Activated naive CD8-positive, alpha-beta T cell treated with anti-CD3 and anti-CD28 coated beads, Interleukin-2, amount 10 ng/mL, durations not matched to agents 7 days and 5 days (primary cell): Measurements from ENCODE around the gene ADAMTS7. TPM values are rescaled to one million over a fixed set of nuclear protein-coding genes. Genes with fewer than 3 reads are reported as not detected.
A peak's percentile ranks its signal among the peaks of the same experiment; 100 is the strongest.
"Not testable (repeated sequence)": the region's sequence is repeated elsewhere in the genome, so short reads cannot be mapped to it uniquely, and the experiment has no call there.

ENCODE experiments used
- ATAC-seq: fragments of 150-1000 bp; cut with Tn5 transposase; one replicate; pipeline ENCODE4 v1.10.0; 2021; ENCODE audit warnings: low read depth, moderate library complexity
- POLR2A ChIA-PET: fragments of 350-600 bp; sonication (Branson Sonifier 250); formaldehyde crosslinking; loops from one replicate; lab custom pipeline; 2021; ENCODE audit warnings: antibody characterized with exemption; lab: Charles Lee
- DNase-seq: peaks from one replicate; pipeline ENCODE4 v3.0.0; 2021
- H3K27ac Mint-ChIP-seq: one replicate; pipeline ENCODE4 v1.8.0; 2022; ENCODE audit warnings: mild to moderate bottlenecking, mixed read lengths
- H3K27me3 Mint-ChIP-seq: one replicate; pipeline ENCODE4 v1.8.0; 2022; ENCODE audit warnings: mild to moderate bottlenecking, moderate library complexity, mixed read lengths
- H3K36me3 Mint-ChIP-seq: one replicate; pipeline ENCODE4 v1.8.0; 2021; ENCODE audit warnings: mild to moderate bottlenecking, mixed read lengths
- H3K4me1 Mint-ChIP-seq: one replicate; pipeline ENCODE4 v1.8.0; 2021; ENCODE audit warnings: mixed read lengths
- H3K4me3 Mint-ChIP-seq: one replicate; pipeline ENCODE4 v1.8.0; 2022; ENCODE audit warnings: mild to moderate bottlenecking, moderate library complexity, mixed read lengths
- H3K9me3 Mint-ChIP-seq: one replicate; pipeline ENCODE4 v1.8.0; 2021; ENCODE audit warnings: mixed read lengths
- total RNA-seq, 2 experiments: library from RNA; stranded (reverse); gene quantifications; one replicate each; pipeline ENCODE4 v1.2.3, GENCODE V29; 2021

ADAMTS7 gene
- total RNA-seq, 2 experiments from 2014 or later: 0.14 TPM; not detected in 1

- H3K36me3 Mint-ChIP-seq, ATAC-seq, POLR2A ChIA-PET, H3K4me3 Mint-ChIP-seq, H3K27ac Mint-ChIP-seq, H3K27me3 Mint-ChIP-seq, H3K9me3 Mint-ChIP-seq: not testable (repeated sequence)
- peaks cover 17% of the 10 kb centered on the region for H3K4me1 Mint-ChIP-seq
- peak; percentile 21 for DNase-seq
Measured at GRCh38 chr15:78764340-78765153, 46.7 kb downstream of the ADAMTS7 start.

- peak; percentile 33 for DNase-seq
- POLR2A ChIA-PET: no interaction called here
- Mint-ChIP-seq H3K27ac (no peak overlapping the region), H3K9me3 (no peaks in the 10 kb centered on the region), H3K4me3 (no peak overlapping the region), H3K4me1 (peaks cover 17% of the 10 kb centered on the region), H3K27me3 (no peaks in the 10 kb centered on the region), H3K36me3 (no peaks in the 10 kb centered on the region)
- no peak for ATAC-seq
Measured at GRCh38 chr15:78763796-78764241, 47.4 kb downstream of the ADAMTS7 start.

- DNase-seq (no peak), ATAC-seq (no peak)
- Mint-ChIP-seq H3K27me3 (no peaks in the 10 kb centered on the region), H3K36me3 (no peaks in the 10 kb centered on the region), H3K9me3 (no peaks in the 10 kb centered on the region), H3K4me1 (peaks cover 17% of the 10 kb centered on the region), H3K27ac (peak overlapping the region; percentile 77), H3K4me3 (no peak overlapping the region)
- POLR2A ChIA-PET: no interaction called here
Measured at GRCh38 chr15:78762985-78763795, 48.1 kb downstream of the ADAMTS7 start.

DNA sequence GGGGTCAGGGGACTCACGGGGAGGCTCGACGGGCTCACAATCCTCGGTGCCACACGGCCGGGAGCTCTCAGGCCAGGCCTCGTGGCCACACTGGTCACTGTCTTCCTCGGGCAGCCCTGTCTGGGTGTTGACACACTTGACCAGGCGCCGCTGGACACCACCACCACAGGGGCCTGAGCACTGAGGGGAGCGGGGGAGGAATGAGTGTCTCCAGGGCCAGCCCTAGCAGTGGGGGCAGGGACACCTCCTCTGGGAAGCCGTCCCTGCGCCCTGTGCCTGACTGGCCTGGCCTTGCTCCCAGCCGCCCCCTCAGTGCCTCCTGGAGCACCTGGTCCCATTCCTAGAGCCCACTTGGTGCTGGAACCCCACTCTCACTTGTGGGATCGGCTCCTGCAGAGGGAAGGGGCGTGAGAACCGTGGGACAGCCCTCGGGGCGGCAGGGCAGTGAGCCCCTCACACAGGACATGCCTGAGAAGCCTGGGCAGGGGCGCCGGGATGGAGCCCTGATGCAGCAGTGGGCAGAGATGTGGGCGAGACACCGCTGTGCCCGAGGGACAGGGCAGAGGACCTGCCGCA, 48.8 kb downstream of the ADAMTS7 start:
- peak; percentile 30 for DNase-seq
- H3K27me3 Mint-ChIP-seq, H3K36me3 Mint-ChIP-seq, H3K9me3 Mint-ChIP-seq, H3K4me3 Mint-ChIP-seq, ATAC-seq: not testable (repeated sequence)
- POLR2A ChIA-PET: interaction anchor here (1.5 kb wide), 1 partner anchor 49 kb away, joined by 3 read pairs; no protein-coding TSS in a partner anchor
- Mint-ChIP-seq H3K4me1 (peaks cover 17% of the 10 kb centered on the region), H3K27ac (peak overlapping the region; percentile 92)

DNA sequence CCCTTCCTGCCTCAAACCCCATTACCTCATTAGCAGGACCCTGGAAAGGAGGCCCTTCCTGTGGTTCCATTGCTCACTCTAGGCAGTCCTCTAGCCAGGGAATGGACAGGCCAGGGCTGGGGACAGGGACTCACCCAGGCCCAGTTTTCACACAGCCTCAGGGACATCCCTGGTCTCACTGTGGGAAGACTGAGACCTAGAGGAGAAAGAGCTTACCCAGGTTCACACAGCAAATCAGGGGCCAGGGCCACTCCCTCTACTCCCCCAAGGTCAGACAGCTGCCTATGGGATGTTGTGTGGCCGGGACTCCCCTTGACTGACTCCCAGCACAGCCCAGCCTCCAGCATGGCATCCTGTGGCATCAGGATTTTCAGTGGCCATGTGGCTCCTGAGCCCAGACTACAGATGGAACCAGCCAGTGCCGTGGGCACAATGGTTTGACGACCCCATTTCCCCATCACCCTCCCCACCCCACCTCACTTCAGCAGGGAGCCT, 49.3 kb downstream of the ADAMTS7 start:
- Mint-ChIP-seq H3K4me1 (peaks cover 17% of the 10 kb centered on the region), H3K27me3 (no peaks in the 10 kb centered on the region), H3K9me3 (no peaks in the 10 kb centered on the region), H3K4me3 (peak overlapping the region; percentile 47), H3K27ac (peak overlapping the region; percentile 92), H3K36me3 (no peaks in the 10 kb centered on the region)
- ATAC-seq (peak; percentile 28), DNase-seq (no peak)
- POLR2A ChIA-PET: interaction anchor here (1.3 to 1.5 kb wide), 3 partner anchors 11 to 112 kb away, joined by 3 to 4 read pairs (median 3); no protein-coding TSS in a partner anchor

- ATAC-seq (peak; percentile 95), DNase-seq (peak; percentile 78)
- not testable (repeated sequence) for H3K36me3 Mint-ChIP-seq, H3K9me3 Mint-ChIP-seq, H3K27me3 Mint-ChIP-seq
- peak overlapping the region; percentile 47 for H3K4me3 Mint-ChIP-seq
- peak overlapping the region; percentile 92 for H3K27ac Mint-ChIP-seq
- POLR2A ChIA-PET: interaction anchor here (1.3 to 1.5 kb wide), 3 partner anchors 10 to 112 kb away, joined by 3 to 4 read pairs (median 3); no protein-coding TSS in a partner anchor
- H3K4me1 Mint-ChIP-seq: peaks cover 17% of the 10 kb centered on the region
Measured at GRCh38 chr15:78761475-78761874, 49.8 kb downstream of the ADAMTS7 start.

GRCh38 chr15:78761020-78761419, 50.2 kb downstream of the ADAMTS7 start:
- H3K27ac Mint-ChIP-seq: peak overlapping the region; percentile 92
- DNase-seq: no peak
- POLR2A ChIA-PET: interaction anchor here (1.3 to 1.5 kb wide), 3 partner anchors 10 to 113 kb away, joined by 3 to 4 read pairs (median 3); no protein-coding TSS in a partner anchor
- H3K9me3 Mint-ChIP-seq: no peaks in the 10 kb centered on the region
- peak overlapping the region; percentile 49 for H3K4me3 Mint-ChIP-seq
- no peaks in the 10 kb centered on the region for H3K27me3 Mint-ChIP-seq
- H3K36me3 Mint-ChIP-seq: no peaks in the 10 kb centered on the region
- ATAC-seq: no peak
- peaks cover 17% of the 10 kb centered on the region for H3K4me1 Mint-ChIP-seq

- POLR2A ChIA-PET: interaction anchor here (1.3 to 1.5 kb wide), 2 partner anchors 9 to 114 kb away, joined by 3 to 4 read pairs; no protein-coding TSS in a partner anchor
- peak overlapping the region; percentile 92 for H3K27ac Mint-ChIP-seq
Measured at GRCh38 chr15:78760091-78760882, 51.0 kb downstream of the ADAMTS7 start.

GRCh38 chr15:78759361-78759998, 51.8 kb downstream of the ADAMTS7 start:
- H3K4me3 Mint-ChIP-seq, ATAC-seq, H3K27ac Mint-ChIP-seq, H3K9me3 Mint-ChIP-seq, H3K36me3 Mint-ChIP-seq, H3K27me3 Mint-ChIP-seq: not testable (repeated sequence)
- H3K4me1 Mint-ChIP-seq: peaks cover 17% of the 10 kb centered on the region
- DNase-seq: peak; percentile 24
- POLR2A ChIA-PET: interaction anchor here (0.5 kb wide), 1 partner anchor 245 kb away, joined by 3 read pairs; no protein-coding TSS in a partner anchor

More at GRCh38 chr15:78760091-78760882, 51.0 kb downstream of the ADAMTS7 start:
- not testable (repeated sequence) for H3K27me3 Mint-ChIP-seq, ATAC-seq, H3K36me3 Mint-ChIP-seq, H3K4me3 Mint-ChIP-seq, H3K9me3 Mint-ChIP-seq
- peak; percentile 26 for DNase-seq
- H3K4me1 Mint-ChIP-seq: peaks cover 17% of the 10 kb centered on the region

DNA sequence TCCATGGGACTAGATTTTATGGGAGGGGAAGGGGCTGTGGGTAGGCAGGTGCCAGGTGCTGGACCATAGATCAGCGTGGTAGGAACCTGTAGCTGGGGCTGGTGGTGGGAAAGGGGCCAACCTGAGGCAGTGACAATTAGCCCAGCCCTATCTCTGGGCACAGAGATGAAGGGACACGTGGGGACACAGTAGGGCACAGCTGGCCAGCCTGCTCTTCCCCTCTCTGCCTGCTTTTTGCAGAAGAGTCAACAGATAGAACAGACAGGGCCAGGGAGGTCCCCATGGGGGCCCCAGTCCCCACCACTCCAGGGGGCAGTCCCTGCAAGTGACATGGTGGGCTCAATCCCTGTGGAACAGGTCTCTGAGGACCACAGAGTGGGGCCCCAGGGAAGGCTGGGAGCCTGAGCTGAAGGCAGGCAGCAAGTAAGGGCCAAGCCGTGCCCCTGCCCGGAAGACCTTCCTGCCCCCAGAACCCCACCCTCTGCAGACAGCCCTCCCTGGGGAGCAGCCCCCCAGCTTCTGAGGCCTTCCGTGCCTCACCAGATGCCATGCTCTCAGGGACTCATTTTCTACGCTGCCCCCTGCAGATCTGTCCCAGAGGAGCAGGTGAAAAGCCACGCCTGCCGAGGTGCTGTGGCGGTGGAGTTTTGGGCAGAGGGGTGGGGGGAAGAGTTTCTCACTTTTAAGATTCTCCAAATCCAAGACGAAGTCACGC, 52.6 kb downstream of the ADAMTS7 start:
- Mint-ChIP-seq H3K27ac (peak overlapping the region; percentile 38), H3K4me1 (peaks cover 17% of the 10 kb centered on the region)
- ATAC-seq, H3K4me3 Mint-ChIP-seq, H3K36me3 Mint-ChIP-seq, H3K9me3 Mint-ChIP-seq, H3K27me3 Mint-ChIP-seq: not testable (repeated sequence)
- peak; percentile 27 for DNase-seq
- POLR2A ChIA-PET: interaction anchor here (0.5 kb wide), 1 partner anchor 246 kb away, joined by 3 read pairs; no protein-coding TSS in a partner anchor

- H3K27me3 Mint-ChIP-seq, H3K36me3 Mint-ChIP-seq, H3K27ac Mint-ChIP-seq, H3K9me3 Mint-ChIP-seq, ATAC-seq, H3K4me3 Mint-ChIP-seq, POLR2A ChIA-PET, DNase-seq: not testable (repeated sequence)
- peaks cover 15% of the 10 kb centered on the region for H3K4me1 Mint-ChIP-seq
Measured at GRCh38 chr15:78758084-78758483, 53.2 kb downstream of the ADAMTS7 start.
